Neutrophil (primary cell): ENCODE data around the gene LMNTD2.
A peak's percentile ranks its signal among the peaks of the same experiment; 100 is the strongest.

Source experiments
- H3K27ac ChIP-seq: fragments of 200-600 bp; sonication (generic); 2 replicates; pipeline ENCODE4 v1.5.1; 2016; ENCODE audit warnings: mild to moderate bottlenecking, moderate library complexity
- H3K27me3 ChIP-seq: fragments of 200-600 bp; sonication (generic); 2 replicates; pipeline ENCODE4 v1.6.0; 2016; ENCODE audit warnings: mild to moderate bottlenecking
- H3K36me3 ChIP-seq: fragments of 200-600 bp; sonication (generic); 2 replicates; pipeline ENCODE4 v1.5.1; 2017
- H3K4me1 ChIP-seq, 2 experiments: fragments of 200-600 bp in 1 of 2; sonication (generic) in 1 of 2; 1 replicate in 1 of 2; 2 replicates in 1 of 2; pipeline versions ENCODE4 v1.5.1 to v1.6.1; 2013 to 2016; ENCODE audit warnings: low read depth in 1 of 2, low read length in 1 of 2, mild to moderate bottlenecking in 1 of 2, moderate library complexity in 1 of 2; ENCODE audit not compliant: control insufficient read depth in 1 of 2, insufficient read depth in 1 of 2
- H3K4me3 ChIP-seq, 2 experiments: fragments of 200-600 bp in 1 of 2; sonication (generic) in 1 of 2; 1 replicate in 1 of 2; 2 replicates in 1 of 2; pipeline ENCODE4 v1.5.1; 2013 to 2016; ENCODE audit warnings: low read depth in 1 of 2, low read length in 1 of 2, mild to moderate bottlenecking in 1 of 2, moderate library complexity in 1 of 2
- H3K9me3 ChIP-seq: fragments of 200-600 bp; sonication (generic); 2 replicates; pipeline ENCODE4 v1.5.1; 2016
- TF ChIP-seq, protein P1 (sequence below): fragments of 200-600 bp; sonication (generic); IDR thresholded peaks from 2 replicates; pipeline ENCODE4 v1.5.1; 2016; ENCODE audit warnings: antibody characterized with exemption

The LMNTD2 gene

DNA sequence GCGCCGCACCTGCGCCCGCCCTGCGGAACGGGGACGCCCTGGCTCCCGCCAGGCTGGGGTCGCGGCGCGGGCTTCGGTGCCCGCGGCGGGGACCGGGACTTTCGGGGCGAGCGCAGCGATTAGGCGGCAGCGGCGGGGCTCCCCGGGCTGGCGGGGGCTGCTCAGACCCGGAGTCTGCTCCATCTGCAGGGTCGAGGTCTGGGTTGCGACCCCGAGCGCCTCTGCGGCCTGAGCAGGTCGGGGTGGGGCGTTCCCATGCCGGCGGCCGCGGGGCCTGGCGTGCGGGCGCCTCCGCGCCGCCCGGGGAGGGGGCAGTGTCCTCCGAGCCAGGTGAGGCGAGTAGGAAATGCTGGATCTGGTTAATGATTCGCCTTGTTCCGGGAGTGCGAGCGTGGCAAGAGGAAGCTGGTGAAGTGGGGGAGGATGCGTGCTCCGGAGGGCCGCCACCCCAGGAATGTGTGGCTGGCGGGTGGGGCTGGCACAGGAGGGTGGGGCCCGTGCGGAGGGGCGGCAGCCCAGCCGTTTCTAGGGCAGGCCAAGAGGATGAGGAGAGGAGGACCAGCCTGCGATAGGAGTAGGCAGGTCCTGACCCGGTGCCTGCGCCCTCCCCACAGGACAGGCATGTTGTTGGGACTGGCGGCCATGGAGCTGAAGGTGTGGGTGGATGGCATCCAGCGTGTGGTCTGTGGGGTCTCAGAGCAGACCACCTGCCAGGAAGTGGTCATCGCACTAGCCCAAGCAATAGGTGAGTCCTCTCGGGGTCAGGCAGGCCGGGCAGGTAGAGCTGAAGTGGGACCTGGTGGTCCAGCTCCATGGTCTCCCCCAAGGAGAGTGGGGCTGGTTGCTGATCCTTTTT is 838 bp upstream of the LMNTD2 start:
- TF ChIP-seq, protein P1, sequence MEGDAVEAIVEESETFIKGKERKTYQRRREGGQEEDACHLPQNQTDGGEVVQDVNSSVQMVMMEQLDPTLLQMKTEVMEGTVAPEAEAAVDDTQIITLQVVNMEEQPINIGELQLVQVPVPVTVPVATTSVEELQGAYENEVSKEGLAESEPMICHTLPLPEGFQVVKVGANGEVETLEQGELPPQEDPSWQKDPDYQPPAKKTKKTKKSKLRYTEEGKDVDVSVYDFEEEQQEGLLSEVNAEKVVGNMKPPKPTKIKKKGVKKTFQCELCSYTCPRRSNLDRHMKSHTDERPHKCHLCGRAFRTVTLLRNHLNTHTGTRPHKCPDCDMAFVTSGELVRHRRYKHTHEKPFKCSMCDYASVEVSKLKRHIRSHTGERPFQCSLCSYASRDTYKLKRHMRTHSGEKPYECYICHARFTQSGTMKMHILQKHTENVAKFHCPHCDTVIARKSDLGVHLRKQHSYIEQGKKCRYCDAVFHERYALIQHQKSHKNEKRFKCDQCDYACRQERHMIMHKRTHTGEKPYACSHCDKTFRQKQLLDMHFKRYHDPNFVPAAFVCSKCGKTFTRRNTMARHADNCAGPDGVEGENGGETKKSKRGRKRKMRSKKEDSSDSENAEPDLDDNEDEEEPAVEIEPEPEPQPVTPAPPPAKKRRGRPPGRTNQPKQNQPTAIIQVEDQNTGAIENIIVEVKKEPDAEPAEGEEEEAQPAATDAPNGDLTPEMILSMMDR = no peak
- Histone ChIP-seq H3K4me1 (peaks cover 18 to 23% of the 10 kb centered on the region in 2 experiments), H3K27me3 (peaks cover 41% of the 10 kb centered on the region), H3K27ac (peak overlapping the region; percentile 78), H3K4me3 (peak overlapping the region; percentile 87), H3K9me3 (no peaks in the 10 kb centered on the region), H3K36me3 (peaks cover 19% of the 10 kb centered on the region)

DNA sequence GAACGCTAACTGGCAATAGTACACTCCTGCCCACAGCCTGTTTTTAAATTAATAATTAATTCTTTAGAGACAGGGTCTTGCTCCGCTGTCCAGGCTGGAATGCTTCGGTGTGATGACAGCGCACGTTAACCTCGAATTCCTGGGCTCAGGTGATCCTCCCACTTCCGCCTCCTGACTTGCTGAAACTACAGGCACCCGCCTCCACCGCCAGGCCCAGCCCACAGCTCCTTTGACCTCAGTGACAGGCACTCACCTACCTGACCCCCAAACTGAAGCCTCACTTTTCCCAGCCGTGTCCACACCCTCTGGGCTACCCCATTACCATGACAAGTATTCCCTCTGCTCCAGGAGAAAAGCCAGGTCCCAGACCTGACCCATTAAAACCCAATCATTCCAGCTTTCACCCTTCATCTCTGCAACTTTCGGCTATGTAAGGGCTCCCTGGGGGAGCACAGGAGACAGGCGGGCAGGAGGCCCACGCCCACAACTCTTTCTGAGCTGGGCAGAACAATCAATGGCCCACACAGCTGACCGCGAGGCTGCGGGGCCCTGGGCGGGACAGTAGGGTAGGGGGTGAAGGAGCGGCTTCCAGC is 730 bp downstream of the LMNTD2 start:
- H3K27ac ChIP-seq = peak overlapping the region; percentile 78
- no peaks in the 10 kb centered on the region for H3K9me3 ChIP-seq
- H3K36me3 ChIP-seq = peaks cover 19% of the 10 kb centered on the region
- peaks cover 51% of the 10 kb centered on the region for H3K27me3 ChIP-seq
- TF ChIP-seq, protein P1 = no peak
- H3K4me3 ChIP-seq = peak overlapping the region; percentile 87
- peaks cover 21 to 39% of the 10 kb centered on the region in 2 experiments for H3K4me1 ChIP-seq

DNA sequence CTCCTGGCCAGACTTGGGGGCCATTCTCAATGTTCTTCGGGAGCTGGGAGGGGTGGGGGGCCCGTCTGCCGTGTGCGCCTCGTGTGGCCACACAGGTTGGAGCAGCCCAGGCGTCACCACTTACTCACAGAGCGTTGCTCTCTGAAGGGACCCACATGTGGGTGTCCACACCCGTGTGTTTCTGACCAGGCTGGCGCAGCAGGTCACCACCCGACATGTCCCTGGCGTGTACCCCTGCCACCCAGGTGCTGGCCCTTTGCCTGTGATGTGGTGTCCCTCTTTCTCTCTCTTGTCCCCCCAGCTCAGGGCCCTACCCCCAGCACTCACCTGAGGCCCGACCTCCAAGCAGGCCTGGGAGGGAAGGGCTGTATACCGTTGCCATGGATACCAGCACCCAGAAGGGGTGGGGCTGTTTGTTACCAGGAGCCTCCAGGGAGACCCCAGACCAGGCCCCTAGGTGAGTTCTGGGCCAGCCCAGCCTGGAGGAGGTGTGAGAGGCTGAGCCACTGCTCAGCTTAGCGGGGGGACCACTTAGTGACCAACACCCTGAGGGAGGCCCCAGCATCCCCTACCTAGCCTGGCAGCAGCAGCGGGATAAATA is 1.4 kb downstream of the LMNTD2 start:
- Histone ChIP-seq H3K4me1 (peaks cover 25 to 44% of the 10 kb centered on the region in 2 experiments), H3K4me3 (no peak overlapping the region), H3K27me3 (peaks cover 58% of the 10 kb centered on the region)

DNA sequence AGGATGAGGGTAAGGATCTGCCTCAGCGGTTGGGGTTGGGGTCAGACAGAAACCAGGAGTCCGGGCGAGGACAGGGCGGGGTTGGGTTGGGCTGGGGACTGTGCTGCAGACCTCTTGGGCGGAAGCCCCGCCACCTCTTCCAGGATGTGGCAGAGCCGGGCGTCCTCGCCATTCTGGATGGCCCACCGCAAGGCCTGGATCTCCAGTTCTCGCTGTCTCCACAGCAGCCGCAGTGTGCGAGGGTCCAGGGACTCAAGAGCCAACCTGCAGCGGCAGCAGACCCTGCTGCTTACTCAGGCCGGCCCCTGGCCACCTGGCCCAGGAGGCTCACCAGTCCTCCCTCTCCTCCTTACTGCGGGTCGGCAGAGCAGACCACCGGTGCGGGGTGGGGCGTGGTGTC is 2.0 kb downstream of the LMNTD2 start:
- Histone ChIP-seq H3K9me3 (no peaks in the 10 kb centered on the region), H3K27me3 (peaks cover 64% of the 10 kb centered on the region), H3K4me1 (peaks cover 25 to 44% of the 10 kb centered on the region in 2 experiments), H3K4me3 (no peak overlapping the region), H3K27ac (no peak overlapping the region), H3K36me3 (peaks cover 11% of the 10 kb centered on the region)
- TF ChIP-seq, protein P1 = no peak

More for the DNA sequence above, 1.4 kb downstream of the LMNTD2 start:
- Histone ChIP-seq H3K9me3 (no peaks in the 10 kb centered on the region), H3K27ac (no peak overlapping the region), H3K36me3 (peaks cover 17% of the 10 kb centered on the region)
- TF ChIP-seq, protein P1 = no peak

DNA sequence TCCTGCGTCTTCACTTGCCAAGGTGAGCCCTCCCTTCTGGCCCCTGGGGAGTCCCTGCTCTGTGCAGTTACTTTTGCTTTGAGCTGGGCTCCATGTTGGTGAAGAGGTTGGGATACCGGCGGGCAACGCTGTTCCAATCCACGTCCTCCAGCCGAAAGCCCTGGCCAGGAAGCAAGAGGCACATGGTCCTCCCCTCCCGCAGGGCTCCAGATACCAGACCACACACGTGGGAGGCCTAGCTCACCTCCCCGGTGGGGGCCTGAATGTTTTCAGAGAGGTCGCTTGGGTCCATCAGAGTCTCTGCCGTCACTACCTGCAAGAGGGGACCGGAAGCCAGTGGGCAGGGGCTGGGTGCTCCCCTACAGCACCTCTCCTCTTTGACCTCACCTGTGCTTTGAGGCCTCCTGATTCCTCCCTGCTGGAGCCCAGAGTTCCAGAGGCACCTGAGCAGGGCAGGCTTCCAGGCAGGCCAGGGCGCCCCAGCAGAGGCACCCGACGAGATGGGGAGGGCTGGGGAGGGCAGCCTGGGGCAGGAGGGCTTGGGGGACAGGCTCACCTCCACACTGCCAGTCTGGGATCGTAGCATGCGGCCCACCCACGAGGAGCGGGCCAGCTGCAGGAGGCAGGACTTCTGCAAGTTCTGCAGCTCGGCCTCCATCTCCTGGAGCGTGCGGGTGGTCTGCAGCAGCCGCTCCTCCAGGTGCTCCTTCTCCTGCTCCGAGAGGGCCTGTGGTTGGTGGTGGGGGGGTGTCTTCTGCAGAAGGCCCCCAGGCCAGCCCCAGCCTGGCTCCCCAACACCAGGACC is 3.0 kb downstream of the LMNTD2 start:
- no peak overlapping the region for H3K4me3 ChIP-seq
- H3K9me3 ChIP-seq = no peaks in the 10 kb centered on the region
- TF ChIP-seq, protein P1 = no peak
- peaks cover 74% of the 10 kb centered on the region for H3K27me3 ChIP-seq
- no peak overlapping the region for H3K27ac ChIP-seq
- peaks cover 1% of the 10 kb centered on the region for H3K36me3 ChIP-seq
- peaks cover 25 to 44% of the 10 kb centered on the region in 2 experiments for H3K4me1 ChIP-seq
